GM23248 (cell line): ENCODE data around the gene FOXN3. TPM values are rescaled to one million over a fixed set of nuclear protein-coding genes. Genes with fewer than 3 reads are reported as not detected.

Experiments
- DNase-seq: peaks from one replicate; pipeline ENCODE4 v3.0.0-alpha.2; 2015
- H2AFZ ChIP-seq: fragments of 200-600 bp; sonication (generic); 2 replicates; pipeline ENCODE4 v1.6.1; 2016; ENCODE audit warnings: antibody characterized with exemption
- H3F3A ChIP-seq: fragments of 200-600 bp; sonication (generic); 2 replicates; pipeline ENCODE4 v1.6.1; 2016; ENCODE audit warnings: mild to moderate bottlenecking, antibody characterized with exemption, mixed run types; ENCODE audit not compliant: insufficient read depth
- H3K27ac ChIP-seq: fragments of 200-600 bp; sonication (generic); 2 replicates; pipeline ENCODE4 v1.5.1; 2016; ENCODE audit warnings: mild to moderate bottlenecking
- H3K27me3 ChIP-seq: fragments of 200-600 bp; sonication (generic); replicated peaks from 2 replicates; pipeline ENCODE4 v1.6.1; 2016; ENCODE audit warnings: mild to moderate bottlenecking; ENCODE audit not compliant: insufficient read depth
- H3K36me3 ChIP-seq: fragments of 200-600 bp; sonication (generic); 2 replicates; pipeline ENCODE4 v1.6.1; 2016; ENCODE audit warnings: low read depth, mild to moderate bottlenecking
- H3K4me1 ChIP-seq: fragments of 200-600 bp; sonication (generic); 2 replicates; pipeline ENCODE4 v1.6.1; 2016; ENCODE audit warnings: mild to moderate bottlenecking; ENCODE audit not compliant: insufficient read depth
- H3K4me2 ChIP-seq: fragments of 200-600 bp; sonication (generic); one replicate; pipeline ENCODE4 v1.6.1; 2016; ENCODE audit warnings: mild to moderate bottlenecking; ENCODE audit not compliant: unreplicated experiment
- H3K4me3 ChIP-seq: fragments of 200-600 bp; sonication (generic); 2 replicates; pipeline ENCODE4 v1.5.1; 2016; ENCODE audit warnings: mild to moderate bottlenecking
- H3K79me2 ChIP-seq: fragments of 200-600 bp; sonication (generic); 2 replicates; pipeline ENCODE4 v1.6.1; 2016; ENCODE audit warnings: mild to moderate bottlenecking; ENCODE audit not compliant: insufficient read depth
- H3K9ac ChIP-seq: fragments of 200-600 bp; sonication (generic); 2 replicates; pipeline ENCODE4 v1.6.1; 2016; ENCODE audit warnings: mild to moderate bottlenecking
- H3K9me2 ChIP-seq: fragments of 200-600 bp; sonication (generic); 2 replicates; pipeline ENCODE4 v1.6.1; 2016; ENCODE audit warnings: mixed run types, mild to moderate bottlenecking, moderate library complexity; ENCODE audit not compliant: insufficient read depth
- H3K9me3 ChIP-seq: fragments of 200-600 bp; sonication (generic); one replicate; pipeline ENCODE4 v1.6.1; 2017; ENCODE audit warnings: low read depth
- H4K20me1 ChIP-seq: fragments of 200-600 bp; sonication (generic); 2 replicates; pipeline ENCODE4 v1.6.0; 2016; ENCODE audit not compliant: insufficient read depth
- EZH2 ChIP-seq: fragments of 200-600 bp; sonication (generic); IDR thresholded peaks from 2 replicates; pipeline ENCODE4 v1.6.1; 2018; ENCODE audit warnings: antibody characterized with exemption, mild to moderate bottlenecking; ENCODE audit not compliant: insufficient read depth, poor library complexity, severe bottlenecking
- EZH2phosphoT487 ChIP-seq: fragments of 200-600 bp; sonication (generic); IDR thresholded peaks from 2 replicates; pipeline ENCODE4 v1.6.1; 2018; ENCODE audit warnings: antibody characterized with exemption, moderate library complexity, mild to moderate bottlenecking, low read depth; ENCODE audit not compliant: insufficient read depth
- WGBS, 2 experiments: methylation state at CpG; one replicate each; pipeline ENCODE4 v1.1.6; 2015 to 2017; ENCODE audit warnings: low lambda C conversion rate in 2 of 2, low coverage in 1 of 2; ENCODE audit errors: missing lambda C conversion rate in 2 of 2; 5-methylcytosine and 5-hydroxymethylcytosine counted together
- in situ Hi-C: fragments of 300-500 bp; cut with MboI; formaldehyde crosslinking; loops from 2 replicates; pipeline ENCODE4 v1.15.0; 2020
- polyA plus RNA-seq: library from polyadenylated mRNA; unstranded; fragments of >200 nt; fragmentation: Nextera tagmentation; extraction: Ambion mirVana; gene quantifications from 2 replicates; pipeline ENCODE4 v1.2.1, GENCODE V29; 2016
- total RNA-seq: library from RNA; depleted of rRNA; stranded (reverse); fragments of >200 nt; shearing (Covaris generic); gene quantifications from 2 replicates; pipeline ENCODE4 v1.2.3, GENCODE V29; 2014

The FOXN3 gene
- total and polyA plus RNA-seq, 2 experiments from 2014 or later = 18.6 to 19.0 TPM

DNA sequence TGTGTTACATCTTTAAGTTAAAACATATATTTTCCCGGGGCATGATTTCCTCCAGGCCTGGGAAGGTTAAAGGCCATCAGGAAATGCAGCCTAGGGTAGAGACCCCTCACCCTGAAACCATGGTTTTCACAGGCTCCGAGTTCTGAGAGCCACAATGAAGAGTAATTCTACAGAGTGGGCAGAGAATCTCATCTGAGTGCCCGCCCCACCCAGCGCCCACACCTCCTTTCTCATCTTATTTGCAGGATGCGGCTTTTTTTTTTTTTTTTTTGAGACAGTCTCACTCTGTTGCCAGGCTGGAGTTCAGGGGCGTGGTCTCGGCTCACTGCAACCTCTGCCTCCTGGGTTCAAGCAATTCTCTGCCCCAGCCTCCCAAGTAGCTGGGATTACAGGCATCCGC is 170.7 kb downstream of the FOXN3 start:
- no peaks in the 10 kb centered on the region for H4K20me1 ChIP-seq
- in situ Hi-C loops = no loop called here

DNA sequence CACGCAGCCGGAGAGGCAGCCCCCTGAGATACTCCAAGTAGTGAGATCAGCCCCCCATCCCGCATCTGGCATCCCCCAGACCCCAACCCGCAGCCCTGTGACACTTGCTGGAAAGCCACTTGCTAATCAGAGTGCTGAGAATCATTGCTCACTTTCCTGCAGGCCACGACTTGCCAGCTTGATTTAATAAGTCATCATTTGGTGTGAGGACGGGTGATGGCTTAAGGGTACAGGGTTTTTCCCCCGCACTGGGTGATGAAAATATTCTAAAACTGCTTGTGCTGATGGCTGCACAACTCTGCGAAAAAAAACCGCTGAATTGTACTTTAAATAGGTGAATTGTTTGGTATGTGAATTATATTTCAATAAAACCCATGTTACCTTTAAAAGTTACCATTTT is 171.2 kb downstream of the FOXN3 start:
- H3K27me3 ChIP-seq = no peaks in the 10 kb centered on the region
- H3K4me1 ChIP-seq = peaks cover 7% of the 10 kb centered on the region; the same call in 1 of the 2 replicates
- no peaks in the 10 kb centered on the region for H3K9me2 ChIP-seq
- DNase-seq = no peak
- WGBS, 2 experiments = 89 to 95% methylated on average over 9 of the region's 9 CpGs
- no peaks in the 10 kb centered on the region for H3F3A ChIP-seq
- H3K27ac ChIP-seq = no peak overlapping the region
- H2AFZ ChIP-seq = no peak overlapping the region
- H4K20me1 ChIP-seq = no peaks in the 10 kb centered on the region
- no peaks in the 10 kb centered on the region for H3K36me3 ChIP-seq
- H3K9ac ChIP-seq = no peak overlapping the region
- H3K4me3 ChIP-seq = no peak overlapping the region
- no peaks in the 10 kb centered on the region for H3K9me3 ChIP-seq
- no peaks in the 10 kb centered on the region for H3K79me2 ChIP-seq
- TF ChIP-seq EZH2phosphoT487 (no peak), EZH2 (no peak)
- in situ Hi-C loops = no loop called here
- H3K4me2 ChIP-seq = no peak overlapping the region

More for the DNA sequence above, 170.7 kb downstream of the FOXN3 start:
- Histone ChIP-seq H3K79me2 (no peaks in the 10 kb centered on the region; the same call in 1 of the 2 replicates), H3K9me2 (no peaks in the 10 kb centered on the region), H3K27ac (no peak overlapping the region), H2AFZ (no peak overlapping the region), H3K36me3 (no peaks in the 10 kb centered on the region), H3K9ac (no peak overlapping the region), H3F3A (no peaks in the 10 kb centered on the region), H3K27me3 (no peaks in the 10 kb centered on the region), H3K4me1 (peaks cover 12% of the 10 kb centered on the region; the same call in 1 of the 2 replicates), H3K4me3 (no peak overlapping the region), H3K9me3 (no peaks in the 10 kb centered on the region), H3K4me2 (no peak overlapping the region)
- WGBS, 2 experiments = 92% methylated on average over 8 of the region's 8 CpGs
- DNase-seq = no peak
- TF ChIP-seq EZH2 = no peak
- no peak for TF ChIP-seq EZH2phosphoT487

DNA sequence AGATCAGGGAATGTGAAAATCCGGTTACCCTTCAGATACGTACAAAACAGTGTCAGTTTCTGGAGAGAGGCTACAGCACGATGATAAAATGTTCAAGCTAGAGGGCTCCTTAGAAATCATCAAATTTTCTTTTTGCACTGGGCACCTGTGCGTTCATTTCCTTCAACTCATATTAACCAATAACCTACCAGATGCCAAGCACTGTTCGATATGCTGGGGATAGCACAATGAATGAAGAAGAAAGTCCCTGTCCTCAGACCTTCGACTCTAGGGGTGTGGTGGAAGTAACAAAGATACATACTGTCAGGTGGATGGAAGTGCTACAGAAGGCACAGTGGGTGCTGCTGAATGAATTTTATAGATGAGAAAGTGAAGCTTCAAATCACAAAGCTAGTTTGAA is 172.3 kb downstream of the FOXN3 start:
- in situ Hi-C loops = no loop called here
- no peak overlapping the region for H3K4me2 ChIP-seq
- TF ChIP-seq EZH2 (no peak), EZH2phosphoT487 (no peak)
- DNase-seq = no peak
- no peaks in the 10 kb centered on the region for H3K9me2 ChIP-seq
- H2AFZ ChIP-seq = no peak overlapping the region
- H3K4me1 ChIP-seq = 0 out of 2 replicates have a peak, but pooled peaks cover 6% of the 10 kb centered on the region
- H3K27me3 ChIP-seq = no peaks in the 10 kb centered on the region
- no peaks in the 10 kb centered on the region for H4K20me1 ChIP-seq
- no peaks in the 10 kb centered on the region for H3K36me3 ChIP-seq
- H3F3A ChIP-seq = no peaks in the 10 kb centered on the region
- H3K4me3 ChIP-seq = no peak overlapping the region
- no peak overlapping the region for H3K27ac ChIP-seq
- H3K9me3 ChIP-seq = no peaks in the 10 kb centered on the region
- H3K9ac ChIP-seq = no peak overlapping the region
- 88 to 89% methylated on average over 6 of the region's 6 CpGs for WGBS, 2 experiments
- no peaks in the 10 kb centered on the region; the same call in 1 of the 2 replicates for H3K79me2 ChIP-seq

GRCh38 chr14:89243741-89244140 is 173.3 kb downstream of the FOXN3 start:
- no peak overlapping the region for H3K4me3 ChIP-seq
- no peak for TF ChIP-seq EZH2phosphoT487
- no peak for TF ChIP-seq EZH2
- H3K4me2 ChIP-seq = no peak overlapping the region
- DNase-seq = no peak
- no peaks in the 10 kb centered on the region for H3K27me3 ChIP-seq
- no peaks in the 10 kb centered on the region for H4K20me1 ChIP-seq
- H2AFZ ChIP-seq = no peak overlapping the region
- no peaks in the 10 kb centered on the region for H3K4me1 ChIP-seq
- in situ Hi-C loops = no loop called here
- no peaks in the 10 kb centered on the region for H3K9me3 ChIP-seq
- 98 to 99% methylated on average over 6 of the region's 6 CpGs for WGBS, 2 experiments
- no peaks in the 10 kb centered on the region for H3F3A ChIP-seq
- no peaks in the 10 kb centered on the region for H3K36me3 ChIP-seq
- H3K9ac ChIP-seq = no peak overlapping the region
- no peaks in the 10 kb centered on the region for H3K9me2 ChIP-seq
- H3K27ac ChIP-seq = no peak overlapping the region
- H3K79me2 ChIP-seq = no peaks in the 10 kb centered on the region; the same call in 1 of the 2 replicates

- Histone ChIP-seq H3K4me1 (no peaks in the 10 kb centered on the region), H3K9me2 (no peaks in the 10 kb centered on the region), H3K4me3 (no peak overlapping the region), H2AFZ (no peak overlapping the region), H3K4me2 (no peak overlapping the region), H3K27ac (no peak overlapping the region), H3F3A (no peaks in the 10 kb centered on the region), H3K79me2 (no peaks in the 10 kb centered on the region; the same call in 1 of the 2 replicates), H3K9ac (no peak overlapping the region), H4K20me1 (no peaks in the 10 kb centered on the region), H3K9me3 (no peaks in the 10 kb centered on the region), H3K27me3 (no peaks in the 10 kb centered on the region), H3K36me3 (no peaks in the 10 kb centered on the region)
- WGBS, 2 experiments = 55 to 64% methylated on average over 4 of the region's 4 CpGs
- TF ChIP-seq EZH2 (no peak), EZH2phosphoT487 (no peak)
- DNase-seq = no peak
- in situ Hi-C loops = no loop called here
Observed at GRCh38 chr14:89243286-89243685, 173.7 kb downstream of the FOXN3 start.
